GM13977 (cell line): ENCODE data around the gene CRTC3.
"Not testable (repeated sequence)": the region's sequence is repeated elsewhere in the genome, so short reads cannot be mapped to it uniquely, and the experiment has no call there.

Experiments
- DNase-seq: peaks from one replicate; pipeline ENCODE4 v3.0.0; 2012; ENCODE audit warnings: low spot score
- in situ Hi-C: fragments of 300-500 bp; cut with MboI; formaldehyde crosslinking; loops from one replicate; pipeline ENCODE4 v1.12.0; 2022; ENCODE audit warnings: low sequenced_read_pairs, low pct_unique_long_range_greater_than_20kb, mixed read lengths, inconsistent platforms; ENCODE audit not compliant: unreplicated experiment
- TF ChIP-seq, protein P1 (sequence below): IDR thresholded peaks from 2 replicates; pipeline ENCODE4 v1.5.1; 2012; ENCODE audit warnings: mild to moderate bottlenecking, control low read depth; ENCODE audit not compliant: insufficient read depth; ENCODE audit errors: extremely low read depth, missing control alignments

Gene CRTC3

DNA sequence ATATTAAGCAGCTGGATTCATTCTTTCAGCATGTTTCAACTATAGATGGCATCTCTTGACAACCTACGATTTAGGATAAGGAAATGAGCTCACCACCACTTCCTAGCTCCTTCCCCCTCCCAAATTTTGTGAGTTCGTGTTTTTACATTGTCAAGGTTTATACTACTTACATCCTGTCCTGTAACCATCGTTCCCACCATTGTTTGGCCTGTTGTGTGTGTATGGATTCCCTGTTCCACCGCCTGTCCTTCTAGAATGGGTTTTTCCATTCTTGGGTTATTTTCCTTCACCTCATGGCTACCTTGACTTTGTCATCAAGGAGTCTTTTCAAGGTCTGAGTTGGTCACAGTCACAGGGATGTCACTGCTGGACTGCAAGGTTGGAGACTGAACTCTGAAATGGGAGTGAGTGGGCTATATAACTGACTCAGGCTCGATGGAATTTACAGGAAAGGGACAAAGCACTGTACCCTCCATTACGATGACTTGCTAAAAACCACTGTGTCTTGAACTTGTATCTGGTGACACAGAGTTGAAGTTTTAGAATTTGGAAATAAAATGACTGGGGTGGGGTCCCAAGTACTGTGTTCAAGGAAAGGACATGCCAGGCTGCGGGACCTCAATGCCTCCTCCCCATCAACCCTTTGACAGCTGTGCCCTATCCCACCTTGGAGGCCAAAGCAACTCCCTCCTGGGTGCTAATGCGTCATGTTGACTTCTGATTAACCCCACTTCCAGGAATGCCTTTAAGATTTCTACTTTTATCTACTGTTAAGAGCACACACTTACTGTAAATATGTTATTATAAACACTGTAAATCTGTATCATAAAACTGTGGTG is 120.6 kb downstream of the CRTC3 start:
- DNase-seq = no peak
- TF ChIP-seq, protein P1, sequence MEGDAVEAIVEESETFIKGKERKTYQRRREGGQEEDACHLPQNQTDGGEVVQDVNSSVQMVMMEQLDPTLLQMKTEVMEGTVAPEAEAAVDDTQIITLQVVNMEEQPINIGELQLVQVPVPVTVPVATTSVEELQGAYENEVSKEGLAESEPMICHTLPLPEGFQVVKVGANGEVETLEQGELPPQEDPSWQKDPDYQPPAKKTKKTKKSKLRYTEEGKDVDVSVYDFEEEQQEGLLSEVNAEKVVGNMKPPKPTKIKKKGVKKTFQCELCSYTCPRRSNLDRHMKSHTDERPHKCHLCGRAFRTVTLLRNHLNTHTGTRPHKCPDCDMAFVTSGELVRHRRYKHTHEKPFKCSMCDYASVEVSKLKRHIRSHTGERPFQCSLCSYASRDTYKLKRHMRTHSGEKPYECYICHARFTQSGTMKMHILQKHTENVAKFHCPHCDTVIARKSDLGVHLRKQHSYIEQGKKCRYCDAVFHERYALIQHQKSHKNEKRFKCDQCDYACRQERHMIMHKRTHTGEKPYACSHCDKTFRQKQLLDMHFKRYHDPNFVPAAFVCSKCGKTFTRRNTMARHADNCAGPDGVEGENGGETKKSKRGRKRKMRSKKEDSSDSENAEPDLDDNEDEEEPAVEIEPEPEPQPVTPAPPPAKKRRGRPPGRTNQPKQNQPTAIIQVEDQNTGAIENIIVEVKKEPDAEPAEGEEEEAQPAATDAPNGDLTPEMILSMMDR = no peak
- in situ Hi-C loops = no loop called here

DNA sequence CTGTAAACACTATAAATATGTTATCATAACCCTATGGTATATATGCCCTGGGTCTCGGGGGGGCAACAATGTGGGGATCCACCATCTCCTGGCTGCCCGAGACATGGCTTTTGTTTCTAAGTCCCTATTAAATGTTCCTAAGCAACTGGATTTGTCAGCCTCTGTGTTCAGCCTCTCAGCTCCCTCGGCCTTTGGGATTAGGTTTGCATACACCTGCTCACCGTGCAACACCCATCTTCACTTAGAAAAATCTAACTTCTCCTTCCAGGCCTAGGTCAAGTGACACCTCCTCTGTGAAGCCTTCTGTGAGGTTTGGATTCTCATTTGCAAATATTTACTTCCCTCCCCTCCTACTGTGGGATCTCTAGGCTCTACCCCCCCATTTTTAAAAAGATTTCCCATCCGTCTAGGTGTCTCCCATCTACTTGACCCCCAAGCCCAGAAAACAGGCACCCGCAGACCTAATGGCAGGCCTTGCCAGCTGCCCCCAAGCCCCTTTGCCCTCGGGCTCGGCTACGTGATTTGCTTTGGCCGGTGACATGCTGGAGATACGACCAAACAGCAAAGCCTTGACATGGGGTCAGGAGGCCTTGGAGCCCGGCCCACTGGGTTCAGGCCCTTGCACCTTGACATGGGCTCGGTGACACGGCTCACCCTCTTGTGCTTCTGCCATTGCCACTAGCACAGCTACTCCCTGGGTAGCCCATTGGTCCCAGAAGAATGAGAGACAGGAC is 121.4 kb downstream of the CRTC3 start:
- DNase-seq = no peak
- in situ Hi-C loops = no loop called here
- TF ChIP-seq, protein P1 = no peak

DNA sequence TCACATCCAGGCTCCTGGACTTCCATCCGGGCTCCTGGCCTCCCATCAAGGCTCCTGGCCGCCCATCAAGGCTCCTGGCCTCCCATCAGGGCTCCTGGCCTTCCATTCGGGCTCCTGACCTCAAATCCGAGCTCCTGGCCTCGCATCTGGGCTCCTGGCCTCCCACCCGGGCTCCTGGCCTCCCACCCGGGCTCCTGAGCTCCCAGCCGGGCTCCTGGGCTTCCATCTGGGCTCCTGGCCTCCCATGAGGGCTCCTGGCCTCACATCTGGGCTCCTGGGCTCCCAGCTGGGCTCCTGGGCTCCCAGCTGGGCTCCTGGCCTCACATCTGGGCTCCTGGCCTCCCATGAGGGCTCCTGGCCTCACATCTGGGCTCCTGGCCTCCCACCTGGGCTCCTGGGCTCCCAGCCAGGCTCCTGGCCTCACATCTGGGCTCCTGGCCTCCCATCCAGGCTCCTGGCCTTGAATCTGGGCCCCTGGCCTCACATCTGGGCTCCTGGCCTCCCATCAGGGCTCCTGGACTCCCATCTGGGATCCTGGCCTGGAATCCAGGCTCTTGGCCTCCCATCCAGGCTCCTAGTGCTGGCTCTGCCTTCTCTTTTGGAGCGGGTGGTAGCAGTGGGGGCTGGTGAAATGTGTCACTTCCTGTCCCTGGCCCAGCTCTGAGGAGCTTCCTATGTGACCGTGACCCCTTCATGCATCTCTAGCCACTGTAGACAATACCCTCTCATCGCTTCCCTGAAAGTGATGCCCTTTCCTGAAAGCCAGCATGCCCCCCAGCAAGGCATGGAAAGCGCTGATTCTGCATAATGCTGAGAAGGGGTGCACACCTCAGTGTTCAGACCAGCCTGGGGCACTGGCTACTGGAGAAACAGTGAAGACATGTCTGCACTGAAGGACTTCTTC is 124.8 kb downstream of the CRTC3 start:
- no peak for DNase-seq

GRCh38 chr15:90657520-90658172 is 127.9 kb downstream of the CRTC3 start:
- in situ Hi-C loops = loop anchor here (5.0 kb wide), 1 partner anchor 35 kb away; no protein-coding TSS in a partner anchor
- DNase-seq = not testable (repeated sequence)

More for the DNA sequence above, 124.8 kb downstream of the CRTC3 start:
- TF ChIP-seq, protein P1 = no peak
- in situ Hi-C loops = loop anchor here (5.0 kb wide), 1 partner anchor 38 kb away; no protein-coding TSS in a partner anchor

GRCh38 chr15:90659481-90659880 is 129.8 kb downstream of the CRTC3 start:
- DNase-seq = no peak
- in situ Hi-C loops = loop anchor here (5.0 kb wide), 1 partner anchor 33 kb away; no protein-coding TSS in a partner anchor
- TF ChIP-seq, protein P1 = no peak

GRCh38 chr15:90660195-90660998 is 130.7 kb downstream of the CRTC3 start:
- in situ Hi-C loops = no loop called here
- TF ChIP-seq, protein P1 = no peak
- peak; percentile 79 for DNase-seq

GRCh38 chr15:90660999-90661330 is 131.2 kb downstream of the CRTC3 start:
- DNase-seq, in situ Hi-C loops: not testable (repeated sequence)

GRCh38 chr15:90664081-90664461 is 134.3 kb downstream of the CRTC3 start:
- DNase-seq, in situ Hi-C loops: not testable (repeated sequence)
